ENCODE results near the gene PYDC2.
"Not testable (repeated sequence)": the region's sequence is repeated elsewhere in the genome, so short reads cannot be mapped to it uniquely, and the experiment has no call there.

The PYDC2 gene

DNA sequence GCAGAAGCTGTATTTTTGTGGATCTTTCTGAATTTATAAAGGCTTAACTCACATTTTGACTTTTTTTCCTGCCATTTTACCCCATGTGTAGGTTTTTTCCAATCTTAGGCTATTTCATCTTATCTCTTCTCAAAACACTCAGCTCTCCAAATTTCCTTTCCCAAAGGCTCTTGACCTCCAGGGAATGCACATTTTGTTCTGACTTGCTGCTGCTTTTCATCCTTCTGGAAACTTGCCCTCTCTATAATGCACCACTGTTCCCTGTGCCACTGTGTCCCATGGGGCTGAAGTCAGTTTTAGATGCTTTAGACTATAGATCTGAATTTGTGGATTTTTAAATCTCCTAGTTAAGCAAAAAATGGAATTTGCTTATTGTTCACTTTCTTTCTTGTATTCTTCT lies 9.1 kb downstream of the PYDC2 start:
- no peak for DNase-seq (ENCODE audit: low read depth in 2 of 2)

DNA sequence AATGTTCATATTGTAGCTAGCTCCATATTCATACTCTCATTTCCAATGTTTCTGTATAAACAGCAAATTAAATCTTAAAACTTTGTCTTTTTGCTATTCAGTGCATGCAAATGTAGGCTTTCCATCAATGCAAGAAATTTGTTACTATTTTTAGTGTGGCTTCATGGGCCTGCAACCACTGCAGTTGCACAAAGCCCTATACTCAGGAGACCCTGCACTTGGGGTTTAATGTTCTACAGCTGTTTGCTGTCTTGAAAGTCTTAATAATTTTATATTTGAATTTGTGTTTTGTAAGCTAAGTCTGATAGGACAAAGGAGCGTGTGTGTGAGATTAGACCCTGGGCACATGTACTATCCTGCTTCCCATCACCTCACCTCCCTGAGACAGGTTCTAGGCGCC lies 9.6 kb downstream of the PYDC2 start:
- DNase-seq (ENCODE audit: low read depth in 2 of 2): no peak

GRCh38 chr3:191473661-191474198 lies 12.8 kb downstream of the PYDC2 start:
- DNase-seq (ENCODE audit: low read depth in 2 of 2): no peak

DNA sequence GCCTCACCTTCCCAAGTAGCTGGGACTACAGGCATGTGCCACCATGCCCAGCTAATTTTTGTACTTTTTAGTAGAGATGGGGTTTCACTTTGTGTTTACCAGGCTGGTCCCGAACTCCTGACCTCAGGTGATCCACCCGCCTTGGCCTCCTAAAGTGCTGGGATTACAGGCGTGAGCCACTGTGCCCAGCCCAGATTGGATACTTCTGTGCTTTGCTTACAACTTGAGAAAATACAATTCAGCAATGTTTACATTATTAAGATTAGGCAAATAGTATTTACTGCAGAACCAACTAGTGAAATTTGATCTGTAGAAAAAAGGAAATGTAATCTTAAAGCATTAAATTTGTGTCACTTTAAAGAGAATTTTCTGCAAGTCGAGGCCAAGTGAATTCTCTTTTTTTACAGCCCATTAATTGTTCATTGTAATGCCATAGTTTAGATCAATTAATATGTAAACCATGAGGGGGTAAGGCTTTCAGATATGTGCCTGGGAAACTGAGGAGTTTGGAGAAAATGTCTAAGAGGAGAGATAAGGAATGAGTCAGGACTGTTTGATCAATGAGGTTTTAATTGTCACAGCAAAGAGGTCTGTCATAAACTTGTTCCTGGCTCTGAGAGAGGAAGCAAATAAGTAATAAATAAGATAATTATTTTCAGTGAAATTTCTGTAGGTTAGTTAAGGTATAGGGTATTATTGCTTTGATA lies 15.3 kb downstream of the PYDC2 start:
- DNase-seq (ENCODE audit: low read depth in 2 of 2): no peak

GRCh38 chr3:191483994-191484393 lies 23.0 kb downstream of the PYDC2 start:
- not testable (repeated sequence) for DNase-seq (ENCODE audit: low read depth in 2 of 2)

DNA sequence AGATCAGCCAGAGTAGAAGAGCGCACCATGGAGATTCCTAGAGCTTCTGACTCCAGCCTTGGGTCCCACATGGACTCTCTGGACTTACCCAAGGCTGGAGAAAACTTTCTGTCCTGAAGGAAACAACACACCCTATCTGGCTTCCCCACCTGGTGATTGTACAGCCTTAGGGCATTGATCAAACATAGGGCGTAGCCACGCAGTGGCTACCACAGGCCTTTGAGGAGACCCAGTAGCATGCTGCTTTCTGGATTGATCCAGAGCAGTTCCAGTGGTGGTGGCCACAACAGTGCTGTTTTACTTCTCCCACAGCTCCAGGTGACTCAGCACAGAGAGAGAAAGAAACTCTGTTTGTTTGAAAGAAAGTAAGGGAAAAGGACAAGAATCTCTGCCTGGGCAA lies 23.5 kb downstream of the PYDC2 start:
- DNase-seq (ENCODE audit: low read depth in 2 of 2): no peak

DNA sequence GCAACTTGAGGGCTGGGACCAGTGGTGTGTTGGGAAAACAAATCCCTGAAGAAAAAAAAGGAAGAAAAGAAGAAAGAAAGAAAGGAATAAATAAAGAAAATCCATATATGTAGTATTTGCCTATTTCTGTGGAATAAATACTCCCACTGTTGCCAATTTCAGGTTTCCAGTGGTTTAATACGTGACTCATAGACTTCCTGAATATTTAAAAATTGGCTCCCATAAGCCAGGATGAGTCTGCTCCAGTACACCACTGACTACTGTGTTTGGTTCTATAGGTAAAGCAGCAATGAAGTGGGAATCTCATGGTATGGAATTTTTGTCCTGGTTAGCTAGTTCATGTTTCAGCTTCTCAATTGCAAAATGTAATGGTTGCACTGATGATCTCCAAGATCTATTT lies 31.6 kb downstream of the PYDC2 start:
- DNase-seq (ENCODE audit: low read depth in 2 of 2): no peak

DNA sequence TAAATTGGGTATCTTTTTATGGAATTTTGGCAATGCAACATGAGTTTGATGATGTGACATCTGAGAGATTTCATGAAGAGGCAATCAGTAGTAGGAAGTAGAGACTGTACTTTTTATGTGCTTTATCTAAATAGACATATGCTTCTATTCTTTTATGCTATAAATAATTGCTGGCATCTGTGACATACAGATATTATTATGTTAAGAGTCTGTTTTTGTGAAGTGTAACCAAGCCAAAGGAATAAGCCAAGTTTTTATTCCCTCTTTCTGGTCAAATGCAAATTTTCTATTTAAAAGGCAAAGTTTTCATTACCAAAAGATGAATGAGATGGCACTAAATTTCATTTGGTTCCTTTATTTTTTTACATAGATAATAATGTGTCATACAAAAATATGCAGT lies 32.4 kb downstream of the PYDC2 start:
- DNase-seq (ENCODE audit: low read depth in 2 of 2): no peak

DNA sequence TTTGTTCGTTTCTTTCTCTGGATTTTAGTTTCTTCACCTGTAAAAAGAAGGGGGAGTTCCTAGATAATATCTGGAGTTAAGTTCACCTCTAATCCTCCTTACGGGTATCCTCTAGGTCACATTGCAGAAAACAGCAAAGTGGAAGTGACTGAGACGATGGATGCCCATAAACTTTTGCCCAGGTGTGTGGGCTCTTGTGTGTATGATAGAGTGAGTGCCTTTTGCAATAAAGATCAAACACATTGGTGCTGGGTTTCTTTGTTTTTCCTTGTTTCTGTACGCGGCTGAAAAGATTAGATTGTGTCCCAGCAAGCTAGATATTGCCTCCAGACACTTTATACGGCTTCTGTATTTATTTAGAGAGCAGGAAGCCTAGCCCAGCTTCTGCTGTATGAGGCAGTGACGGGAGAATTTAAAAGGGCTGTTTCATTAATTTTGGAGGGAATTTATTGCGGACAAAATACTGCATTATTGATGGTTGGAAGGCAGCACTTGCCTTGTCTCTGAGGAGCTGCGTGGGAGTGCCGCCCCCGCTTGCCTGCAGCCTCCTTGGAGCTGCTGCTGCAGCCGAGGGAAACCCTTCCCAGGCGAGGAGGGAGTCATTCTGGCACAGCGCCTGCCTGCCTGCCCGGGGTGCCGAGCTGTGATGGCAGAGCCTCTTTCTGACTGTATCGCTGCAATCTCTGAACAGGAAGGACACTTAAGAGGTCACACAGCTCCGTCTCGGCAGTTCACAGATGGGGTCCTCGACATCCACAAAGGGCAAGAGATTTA lies 38.5 kb downstream of the PYDC2 start:
- DNase-seq (ENCODE audit: low read depth in 2 of 2): no peak

DNA sequence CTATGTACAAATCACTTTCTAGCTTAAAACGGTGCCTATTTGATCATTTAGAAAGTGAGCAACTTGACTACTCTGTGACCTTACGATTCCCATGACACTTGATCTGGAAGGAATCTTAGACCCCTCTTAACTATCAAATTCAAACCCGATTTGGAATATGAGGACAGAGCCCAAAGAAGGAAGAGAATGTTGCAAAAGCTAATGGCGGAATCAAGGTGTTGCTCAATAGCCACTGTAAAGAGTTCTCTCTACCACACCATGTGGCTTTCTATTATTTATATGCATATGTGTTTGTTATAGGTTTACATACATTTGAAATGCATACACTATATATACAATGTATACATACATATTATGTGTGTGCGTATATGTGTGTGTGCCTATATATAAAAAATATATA lies 39.9 kb downstream of the PYDC2 start:
- no peak for DNase-seq (ENCODE audit: low read depth in 2 of 2)

GRCh38 chr3:191502583-191502982 lies 41.6 kb downstream of the PYDC2 start:
- no peak for DNase-seq (ENCODE audit: low read depth in 2 of 2)

DNA sequence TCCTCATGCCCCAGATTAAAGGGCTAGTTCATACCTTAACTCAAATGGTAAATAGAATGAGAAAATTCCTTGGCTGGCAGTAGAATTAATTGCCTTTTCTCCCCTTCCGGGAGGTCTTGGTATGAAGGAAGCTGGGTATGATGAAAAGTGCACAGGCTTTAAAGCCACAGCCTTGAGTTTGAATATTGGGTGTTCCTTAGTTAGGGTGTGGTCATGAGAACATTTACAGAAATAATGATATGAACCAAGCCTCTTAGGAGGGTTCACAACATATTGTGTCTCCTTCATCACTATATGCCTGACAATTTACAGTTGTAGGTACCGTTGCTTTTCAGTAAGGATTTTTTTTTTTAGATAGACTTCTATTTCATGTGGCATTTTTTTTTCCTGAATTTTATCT lies 48.1 kb downstream of the PYDC2 start:
- DNase-seq (ENCODE audit: low read depth in 2 of 2): no peak
